Fibroblast of the aortic adventitia (primary cell): ENCODE data around the gene MEGF9. TPM values are rescaled to one million over a fixed set of nuclear protein-coding genes. Genes with fewer than 3 reads are reported as not detected.

Experiments
- total RNA-seq: library from RNA; depleted of rRNA; stranded (reverse); fragments of >200 nt; gene quantifications from 2 replicates; pipeline ENCODE4 v1.2.3, GENCODE V29; 2012; ENCODE audit warnings: low replicate concordance

MEGF9 gene
- total RNA-seq, 1 donor = 14.1 TPM

Other genes with a start within 250 kb of the MEGF9 start
- gene CDK5RAP2, start 134.3 kb downstream of the MEGF9 start, total RNA-seq = 36.8 and 66.6 TPM in 2 replicates
- 36.8 and 51.4 TPM in 2 replicates for gene FBXW2, start 78.9 kb upstream of the MEGF9 start, total RNA-seq
- gene PSMD5, start 128.5 kb upstream of the MEGF9 start, total RNA-seq = 16.6 and 49.4 TPM in 2 replicates
- gene PHF19, start 162.7 kb upstream of the MEGF9 start, total RNA-seq = 10.2 and 55.7 TPM in 2 replicates
- 1.8 and 8.5 TPM in 2 replicates for gene TRAF1, start 212.3 kb upstream of the MEGF9 start, total RNA-seq